ENCODE measurements around the gene PNMA6F.
"Not testable (repeated sequence)": the region's sequence is repeated elsewhere in the genome, so short reads cannot be mapped to it uniquely, and the experiment has no call there.

GRCh38 chrX:153293485-153294071, 28.0 kb downstream of the PNMA6F start:
- TF ChIP-seq CTCF (IDR thresholded peaks at IDR 0.05; ENCODE audit: insufficient read depth, low read depth, low read length); EZH2 (IDR thresholded peaks at IDR 0.05; ENCODE audit: insufficient read depth, low read length): not testable (repeated sequence)

All from astrocyte (in vitro differentiated cells and primary cell).